ENCODE data around the gene DMD. TPM values are rescaled to one million over a fixed set of nuclear protein-coding genes. Genes with fewer than 3 reads are reported as not detected.
"Not testable (repeated sequence)": the region's sequence is repeated elsewhere in the genome, so short reads cannot be mapped to it uniquely, and the experiment has no call there.

The DMD gene
- total RNA-seq, 1 donor from 2014 or later = 9.7 TPM

DNA sequence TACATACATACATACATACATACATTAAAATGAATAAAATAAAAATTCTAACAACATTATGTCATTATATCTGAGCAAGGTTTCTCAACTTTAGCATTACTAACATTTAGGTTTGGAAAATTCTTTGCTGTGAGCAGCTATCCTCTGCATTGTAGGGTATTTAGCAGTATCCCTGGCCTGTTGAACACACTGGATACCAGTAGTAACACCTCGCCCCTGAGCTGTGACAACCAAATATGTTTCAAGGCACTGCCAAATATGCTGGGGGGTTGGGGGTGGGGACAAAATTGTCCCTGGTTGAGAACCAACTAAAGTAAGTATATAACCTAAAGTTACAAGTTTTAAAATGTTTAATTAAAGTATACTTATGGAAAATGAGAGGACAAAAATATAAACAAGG lies 1278.6 kb downstream of the DMD start:
- Mint-ChIP-seq H3K4me1 (no peaks in the 10 kb centered on the region), H3K27ac (ENCODE audit: unreplicated experiment) (no peak overlapping the region), H3K27me3 (ENCODE audit: low read depth) (no peaks in the 10 kb centered on the region), H3K9me3 (peaks cover 2% of the 10 kb centered on the region), H3K4me3 (no peak overlapping the region), H3K36me3 (ENCODE audit: low read depth) (no peaks in the 10 kb centered on the region)
- no peak for DNase-seq (ENCODE audit: low read depth, low spot score)
- TF ChIP-seq, protein P1, sequence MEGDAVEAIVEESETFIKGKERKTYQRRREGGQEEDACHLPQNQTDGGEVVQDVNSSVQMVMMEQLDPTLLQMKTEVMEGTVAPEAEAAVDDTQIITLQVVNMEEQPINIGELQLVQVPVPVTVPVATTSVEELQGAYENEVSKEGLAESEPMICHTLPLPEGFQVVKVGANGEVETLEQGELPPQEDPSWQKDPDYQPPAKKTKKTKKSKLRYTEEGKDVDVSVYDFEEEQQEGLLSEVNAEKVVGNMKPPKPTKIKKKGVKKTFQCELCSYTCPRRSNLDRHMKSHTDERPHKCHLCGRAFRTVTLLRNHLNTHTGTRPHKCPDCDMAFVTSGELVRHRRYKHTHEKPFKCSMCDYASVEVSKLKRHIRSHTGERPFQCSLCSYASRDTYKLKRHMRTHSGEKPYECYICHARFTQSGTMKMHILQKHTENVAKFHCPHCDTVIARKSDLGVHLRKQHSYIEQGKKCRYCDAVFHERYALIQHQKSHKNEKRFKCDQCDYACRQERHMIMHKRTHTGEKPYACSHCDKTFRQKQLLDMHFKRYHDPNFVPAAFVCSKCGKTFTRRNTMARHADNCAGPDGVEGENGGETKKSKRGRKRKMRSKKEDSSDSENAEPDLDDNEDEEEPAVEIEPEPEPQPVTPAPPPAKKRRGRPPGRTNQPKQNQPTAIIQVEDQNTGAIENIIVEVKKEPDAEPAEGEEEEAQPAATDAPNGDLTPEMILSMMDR (conservative IDR thresholded peaks at IDR 0.05) = no peak

DNA sequence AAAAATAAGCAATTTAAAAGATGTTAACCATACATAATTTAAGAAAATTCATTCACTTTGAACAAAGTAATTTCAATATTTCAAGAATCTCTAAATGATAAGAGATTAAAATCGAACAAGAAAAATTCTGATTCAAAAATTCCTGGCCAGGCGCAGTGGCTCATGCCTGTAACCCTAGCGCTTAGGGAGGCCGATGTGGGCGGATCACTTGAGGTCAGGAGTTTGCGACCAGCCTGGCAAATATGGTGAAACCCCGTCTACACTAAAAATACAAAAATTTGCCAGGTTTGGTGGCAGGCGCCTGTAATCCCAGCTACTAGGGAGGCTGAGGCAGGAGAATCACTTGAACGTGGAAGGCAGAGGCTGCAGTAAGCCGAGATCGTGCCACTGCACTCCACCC lies 1279.0 kb downstream of the DMD start:
- DNase-seq (ENCODE audit: low read depth, low spot score); H3K27me3 Mint-ChIP-seq (ENCODE audit: low read depth); H3K27ac Mint-ChIP-seq (ENCODE audit: unreplicated experiment); H3K9me3 Mint-ChIP-seq; H3K4me1 Mint-ChIP-seq; H3K4me3 Mint-ChIP-seq; H3K36me3 Mint-ChIP-seq (ENCODE audit: low read depth): not testable (repeated sequence)

DNA sequence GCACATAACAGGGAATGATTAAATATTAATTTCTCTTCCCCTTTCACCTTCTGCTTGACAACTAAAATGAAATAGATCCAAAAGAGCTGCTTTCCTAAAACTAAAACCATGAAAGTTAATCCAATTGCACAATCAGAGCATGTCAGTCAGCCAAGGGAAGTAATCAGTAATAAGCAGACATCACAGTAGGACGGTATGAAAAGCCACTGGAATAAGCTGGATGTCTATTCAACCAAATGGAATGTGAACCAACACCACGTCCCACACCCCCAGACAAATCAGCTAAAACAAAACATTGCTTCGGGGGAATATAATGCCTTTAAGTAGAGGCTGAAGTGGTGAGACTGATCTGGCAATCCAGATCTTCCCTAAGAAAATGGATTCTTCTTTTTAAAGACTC lies 1280.1 kb downstream of the DMD start:
- no peak for DNase-seq (ENCODE audit: low read depth, low spot score)
- no peaks in the 10 kb centered on the region for H3K4me1 Mint-ChIP-seq
- TF ChIP-seq, protein P1 (conservative IDR thresholded peaks at IDR 0.05) = no peak
- H3K4me3 Mint-ChIP-seq = no peak overlapping the region
- no peaks in the 10 kb centered on the region for H3K27me3 Mint-ChIP-seq (ENCODE audit: low read depth)
- H3K36me3 Mint-ChIP-seq (ENCODE audit: low read depth) = no peaks in the 10 kb centered on the region
- H3K9me3 Mint-ChIP-seq = peaks cover 2% of the 10 kb centered on the region
- no peak overlapping the region for H3K27ac Mint-ChIP-seq (ENCODE audit: unreplicated experiment)

DNA sequence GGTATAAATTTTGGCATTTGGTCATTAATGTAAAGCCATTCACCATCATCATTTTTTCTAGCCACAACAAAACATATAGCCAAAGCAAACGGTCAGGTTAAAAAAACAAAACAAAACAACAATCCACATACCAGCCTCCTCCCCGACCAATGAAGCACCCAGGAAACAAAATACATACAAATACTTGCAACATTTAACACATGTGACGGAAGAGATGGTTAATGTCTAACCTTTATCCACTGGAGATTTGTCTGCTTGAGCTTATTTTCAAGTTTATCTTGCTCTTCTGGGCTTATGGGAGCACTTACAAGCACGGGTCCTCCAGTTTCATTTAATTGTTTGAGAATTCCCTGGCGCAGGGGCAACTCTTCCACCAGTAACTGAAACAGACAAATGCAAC lies 1282.0 kb downstream of the DMD start:
- TF ChIP-seq, protein P1 (conservative IDR thresholded peaks at IDR 0.05) = no peak
- H3K27me3 Mint-ChIP-seq (ENCODE audit: low read depth) = no peaks in the 10 kb centered on the region
- H3K36me3 Mint-ChIP-seq (ENCODE audit: low read depth) = no peaks in the 10 kb centered on the region
- no peak overlapping the region for H3K4me3 Mint-ChIP-seq
- H3K9me3 Mint-ChIP-seq = no peaks in the 10 kb centered on the region
- DNase-seq (ENCODE audit: low read depth, low spot score) = no peak
- no peak overlapping the region for H3K27ac Mint-ChIP-seq (ENCODE audit: unreplicated experiment)
- no peaks in the 10 kb centered on the region for H3K4me1 Mint-ChIP-seq

DNA sequence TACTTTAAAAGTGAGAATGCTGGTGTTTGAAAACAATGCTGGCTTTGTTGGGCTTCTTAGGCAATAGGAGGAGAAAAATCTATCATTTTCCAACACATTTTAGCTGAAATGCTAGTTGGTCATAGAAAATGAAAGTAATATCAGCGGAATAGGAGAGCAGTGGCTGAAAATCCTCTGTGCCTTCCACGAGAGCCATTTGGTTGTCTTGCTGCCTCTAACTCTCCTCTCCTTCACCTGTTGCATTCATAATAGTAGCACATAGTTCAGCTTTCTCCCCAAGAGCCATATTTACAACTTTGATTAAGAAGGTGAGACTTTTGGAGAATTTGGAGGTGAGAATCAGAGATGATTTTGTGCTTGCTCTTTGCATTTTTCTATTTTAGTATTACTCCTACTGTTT lies 1290.1 kb downstream of the DMD start:
- no peak overlapping the region for H3K27ac Mint-ChIP-seq (ENCODE audit: unreplicated experiment)
- TF ChIP-seq, protein P1 (conservative IDR thresholded peaks at IDR 0.05) = no peak
- no peaks in the 10 kb centered on the region for H3K36me3 Mint-ChIP-seq (ENCODE audit: low read depth)
- no peak for DNase-seq (ENCODE audit: low read depth, low spot score)
- no peak overlapping the region for H3K4me3 Mint-ChIP-seq
- peaks cover 13% of the 10 kb centered on the region for H3K9me3 Mint-ChIP-seq
- H3K4me1 Mint-ChIP-seq = no peaks in the 10 kb centered on the region
- no peaks in the 10 kb centered on the region for H3K27me3 Mint-ChIP-seq (ENCODE audit: low read depth)

DNA sequence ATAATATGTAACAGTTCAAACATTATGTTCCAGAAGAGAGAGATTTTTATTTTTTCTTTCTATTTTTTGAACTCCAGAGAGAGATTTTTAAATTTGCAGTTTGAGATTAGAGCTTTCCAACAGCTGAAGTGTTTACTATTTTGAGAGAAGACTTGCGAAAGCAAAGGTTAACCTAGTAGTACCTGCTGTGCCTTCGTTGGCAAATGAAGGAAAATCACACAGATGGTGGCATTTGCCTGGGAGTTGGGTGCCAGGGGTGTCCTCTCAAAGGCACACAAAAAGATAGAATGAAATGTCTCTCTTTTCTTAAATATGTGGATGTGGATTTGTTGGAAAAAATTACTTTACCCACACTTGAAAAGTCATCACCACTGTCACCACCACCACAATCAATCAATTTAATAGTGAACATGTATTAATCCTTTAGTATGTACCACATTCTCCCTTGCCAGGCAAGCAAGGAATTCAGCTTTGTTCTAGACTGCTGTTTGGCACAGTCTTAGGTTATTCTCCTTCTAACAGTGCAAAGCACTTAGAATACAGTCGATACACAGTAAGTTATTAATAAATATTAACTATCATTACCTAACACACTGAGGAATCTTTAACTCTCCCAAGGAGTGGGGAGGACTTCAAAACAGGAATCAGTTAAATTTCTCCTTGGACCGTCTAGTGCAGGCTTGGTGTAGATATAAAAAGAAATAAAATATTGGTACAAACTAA lies 1301.3 kb downstream of the DMD start:
- Mint-ChIP-seq H3K27me3 (ENCODE audit: low read depth) (no peaks in the 10 kb centered on the region), H3K9me3 (peaks cover 19% of the 10 kb centered on the region)
- TF ChIP-seq, protein P1 (conservative IDR thresholded peaks at IDR 0.05) = no peak

More for the DNA sequence above, 1301.3 kb downstream of the DMD start:
- DNase-seq (ENCODE audit: low read depth, low spot score) = no peak
- H3K4me1 Mint-ChIP-seq = no peaks in the 10 kb centered on the region
- H3K36me3 Mint-ChIP-seq (ENCODE audit: low read depth) = peaks cover 7% of the 10 kb centered on the region
- H3K27ac Mint-ChIP-seq (ENCODE audit: unreplicated experiment) = no peak overlapping the region
- H3K4me3 Mint-ChIP-seq = no peak overlapping the region
